GM12874 (cell line): ENCODE measurements around the gene DPAGT1.

Source experiments
- CTCF ChIP-seq: IDR thresholded peaks from 2 replicates; pipeline ENCODE4 v1.5.1; 2011; ENCODE audit warnings: low read depth, mild to moderate bottlenecking, control low read depth, low read length, moderate library complexity; ENCODE audit not compliant: insufficient read depth

The DPAGT1 gene

GRCh38 chr11:119114351-119114750 is 12.7 kb upstream of the DPAGT1 start:
- TF ChIP-seq CTCF = no peak

GRCh38 chr11:119113716-119114115 is 12.1 kb upstream of the DPAGT1 start:
- TF ChIP-seq CTCF = no peak

- no peak for TF ChIP-seq CTCF
These were observed 10.8 kb upstream of the DPAGT1 start for GRCh38 chr11:119112314-119113020.

GRCh38 chr11:119111361-119111925 is 9.8 kb upstream of the DPAGT1 start:
- TF ChIP-seq CTCF = no peak

- TF ChIP-seq CTCF = no peak
These were observed 8.8 kb upstream of the DPAGT1 start for GRCh38 chr11:119110439-119110838.

GRCh38 chr11:119109843-119110242 is 8.2 kb upstream of the DPAGT1 start:
- no peak for TF ChIP-seq CTCF

GRCh38 chr11:119108857-119109221 is 7.2 kb upstream of the DPAGT1 start:
- no peak for TF ChIP-seq CTCF
